T-helper 17 cell (primary cell): ENCODE measurements around the gene ERBB2. TPM values are rescaled to one million over a fixed set of nuclear protein-coding genes. Genes with fewer than 3 reads are reported as not detected.
"Not testable (repeated sequence)": the region's sequence is repeated elsewhere in the genome, so short reads cannot be mapped to it uniquely, and the experiment has no call there.

Experiments
- ATAC-seq: fragments of 150-1000 bp; cut with Tn5 transposase; 2 replicates; pipeline ENCODE4 v1.10.0; 2021; ENCODE audit warnings: mild to moderate bottlenecking, moderate library complexity
- DNase-seq, 3 donors: peaks; one replicate each; pipeline versions ENCODE4 v3.0.0 to v3.0.0-alpha.2; 2020 to 2021
- H3K9me3 ChIP-seq: one replicate; pipeline ENCODE4 v1.7.0; 2013; ENCODE audit warnings: low read length, mild to moderate bottlenecking; ENCODE audit not compliant: control insufficient read depth, poor library complexity, severe bottlenecking
- H3K27ac Mint-ChIP-seq: one replicate; pipeline ENCODE4 v1.8.0; 2022; ENCODE audit warnings: mild to moderate bottlenecking, moderate library complexity, mixed read lengths
- H3K27me3 Mint-ChIP-seq: one replicate; pipeline ENCODE4 v1.8.0; 2022; ENCODE audit warnings: mixed read lengths
- H3K36me3 Mint-ChIP-seq: one replicate; pipeline ENCODE4 v1.8.0; 2022; ENCODE audit warnings: low read depth, mixed read lengths
- H3K4me1 Mint-ChIP-seq: one replicate; pipeline ENCODE4 v1.8.0; 2022; ENCODE audit warnings: mild to moderate bottlenecking, mixed read lengths
- H3K4me3 Mint-ChIP-seq: one replicate; pipeline ENCODE4 v1.8.0; 2022; ENCODE audit warnings: mild to moderate bottlenecking, moderate library complexity, mixed read lengths
- total RNA-seq, 4 donors: library from RNA in 2 of 4; stranded (reverse) in 2 of 4; gene quantifications; one replicate each; pipeline ENCODE4 v1.2.3 and lab custom pipeline; 2022 to 2026

ERBB2 gene
- total RNA-seq, 2 donors from 2014 or later: 1.3 to 3.5 TPM

DNA sequence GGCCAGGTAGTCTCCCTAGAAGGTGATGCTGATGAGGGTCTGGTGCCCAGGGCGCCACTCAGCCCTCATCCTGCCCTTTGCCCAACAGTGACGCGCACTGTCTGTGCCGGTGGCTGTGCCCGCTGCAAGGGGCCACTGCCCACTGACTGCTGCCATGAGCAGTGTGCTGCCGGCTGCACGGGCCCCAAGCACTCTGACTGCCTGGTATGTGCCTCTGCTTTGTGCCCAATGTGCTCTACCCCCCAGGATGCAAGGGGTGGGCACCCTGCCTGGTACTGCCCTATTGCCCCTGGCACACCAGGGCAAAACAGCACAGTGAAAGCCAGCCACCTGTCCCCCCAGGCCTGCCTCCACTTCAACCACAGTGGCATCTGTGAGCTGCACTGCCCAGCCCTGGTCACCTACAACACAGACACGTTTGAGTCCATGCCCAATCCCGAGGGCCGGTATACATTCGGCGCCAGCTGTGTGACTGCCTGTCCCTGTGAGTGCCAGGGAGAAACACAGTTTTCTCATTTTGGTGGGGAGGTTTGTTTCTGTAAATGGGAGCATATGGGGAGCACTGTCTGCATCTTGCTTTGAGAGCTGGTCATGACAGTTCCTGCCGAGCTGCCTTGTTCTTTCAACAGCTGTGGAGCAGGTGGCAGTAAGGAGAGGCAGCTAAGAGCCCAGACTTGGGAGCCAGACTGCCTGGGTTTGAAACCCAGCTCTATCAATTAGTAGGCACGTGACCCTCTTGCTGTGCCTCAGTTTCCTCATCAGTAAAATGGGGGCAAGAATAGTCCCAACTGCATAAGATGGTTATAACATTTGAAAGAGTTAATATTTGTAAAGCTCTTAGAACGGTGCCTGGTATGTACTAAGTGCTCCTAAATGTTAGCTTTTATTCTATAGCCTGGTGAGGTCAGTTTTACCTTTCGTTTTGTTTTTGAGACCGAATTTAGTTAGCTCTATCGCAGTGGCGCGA is 10.4 kb downstream of the ERBB2 start:
- H3K27me3 Mint-ChIP-seq: no peaks in the 10 kb centered on the region
- peaks cover 13% of the 10 kb centered on the region for H3K4me1 Mint-ChIP-seq
- no peaks in the 10 kb centered on the region for H3K36me3 Mint-ChIP-seq
- no peaks in the 10 kb centered on the region for H3K9me3 ChIP-seq
- ATAC-seq: no peak
- peak overlapping the region; percentile 16 for H3K27ac Mint-ChIP-seq
- no peak overlapping the region for H3K4me3 Mint-ChIP-seq
- DNase-seq: no peak

DNA sequence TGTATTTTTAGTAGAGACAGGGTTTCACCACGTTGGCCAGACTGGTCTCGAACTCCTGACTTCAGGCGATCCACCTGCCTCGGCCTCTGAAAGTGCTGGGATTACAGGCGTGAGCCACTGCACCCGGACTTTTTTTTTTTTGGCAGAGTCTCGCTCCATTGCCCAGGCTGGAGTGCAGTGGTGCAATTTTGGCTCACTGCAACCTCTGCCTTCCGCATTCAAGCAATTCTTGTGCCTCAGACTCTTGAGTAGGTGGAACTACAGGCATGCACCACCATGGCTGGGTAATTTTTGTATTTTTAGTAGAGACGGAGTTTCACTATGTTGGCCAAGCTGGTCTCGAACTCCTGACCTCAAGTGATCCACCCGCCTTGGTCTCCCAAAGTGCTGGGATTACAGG is 11.2 kb downstream of the ERBB2 start:
- not testable (repeated sequence) for H3K27ac Mint-ChIP-seq, H3K4me3 Mint-ChIP-seq, ATAC-seq, H3K36me3 Mint-ChIP-seq, H3K9me3 ChIP-seq, DNase-seq, H3K27me3 Mint-ChIP-seq
- H3K4me1 Mint-ChIP-seq: peaks cover 13% of the 10 kb centered on the region

DNA sequence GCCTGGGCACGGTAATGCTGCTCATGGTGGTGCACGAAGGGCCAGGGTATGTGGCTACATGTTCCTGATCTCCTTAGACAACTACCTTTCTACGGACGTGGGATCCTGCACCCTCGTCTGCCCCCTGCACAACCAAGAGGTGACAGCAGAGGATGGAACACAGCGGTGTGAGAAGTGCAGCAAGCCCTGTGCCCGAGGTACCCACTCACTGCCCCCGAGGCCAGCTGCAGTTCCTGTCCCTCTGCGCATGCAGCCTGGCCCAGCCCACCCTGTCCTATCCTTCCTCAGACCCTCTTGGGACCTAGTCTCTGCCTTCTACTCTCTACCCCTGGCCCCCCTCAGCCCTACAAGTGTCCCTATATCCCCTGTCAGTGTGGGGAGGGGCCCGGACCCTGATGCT is 12.0 kb downstream of the ERBB2 start:
- Mint-ChIP-seq H3K27ac (no peak overlapping the region), H3K4me1 (peaks cover 10% of the 10 kb centered on the region), H3K36me3 (no peaks in the 10 kb centered on the region), H3K27me3 (no peaks in the 10 kb centered on the region), H3K4me3 (no peak overlapping the region)
- DNase-seq (no peak), ATAC-seq (no peak)
- no peaks in the 10 kb centered on the region for H3K9me3 ChIP-seq

DNA sequence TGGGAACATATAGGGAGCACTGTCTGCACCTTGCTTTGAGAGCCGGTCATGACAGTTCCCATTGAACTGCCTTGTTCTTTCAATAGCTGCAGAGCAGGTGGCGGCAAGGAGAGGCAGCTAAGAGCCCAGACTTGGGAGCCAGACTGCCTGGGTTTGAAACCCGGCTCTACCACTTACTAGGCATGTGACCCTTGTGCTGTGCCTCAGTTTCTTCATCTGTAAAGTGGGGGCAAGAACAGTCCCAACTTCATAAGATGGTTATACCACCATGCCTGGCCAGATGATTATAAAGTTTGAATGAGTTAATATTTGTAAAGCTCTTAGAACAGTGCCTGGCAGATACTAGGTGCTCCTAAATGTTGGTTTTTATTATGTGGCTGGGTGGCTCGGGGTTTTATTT is 14.4 kb downstream of the ERBB2 start:
- no peak for DNase-seq
- ATAC-seq: no peak
- H3K27ac Mint-ChIP-seq: no peak overlapping the region
- no peaks in the 10 kb centered on the region for H3K9me3 ChIP-seq
- no peaks in the 10 kb centered on the region for H3K27me3 Mint-ChIP-seq
- H3K4me1 Mint-ChIP-seq: peaks cover 4% of the 10 kb centered on the region
- H3K4me3 Mint-ChIP-seq: no peak overlapping the region
- H3K36me3 Mint-ChIP-seq: no peaks in the 10 kb centered on the region

DNA sequence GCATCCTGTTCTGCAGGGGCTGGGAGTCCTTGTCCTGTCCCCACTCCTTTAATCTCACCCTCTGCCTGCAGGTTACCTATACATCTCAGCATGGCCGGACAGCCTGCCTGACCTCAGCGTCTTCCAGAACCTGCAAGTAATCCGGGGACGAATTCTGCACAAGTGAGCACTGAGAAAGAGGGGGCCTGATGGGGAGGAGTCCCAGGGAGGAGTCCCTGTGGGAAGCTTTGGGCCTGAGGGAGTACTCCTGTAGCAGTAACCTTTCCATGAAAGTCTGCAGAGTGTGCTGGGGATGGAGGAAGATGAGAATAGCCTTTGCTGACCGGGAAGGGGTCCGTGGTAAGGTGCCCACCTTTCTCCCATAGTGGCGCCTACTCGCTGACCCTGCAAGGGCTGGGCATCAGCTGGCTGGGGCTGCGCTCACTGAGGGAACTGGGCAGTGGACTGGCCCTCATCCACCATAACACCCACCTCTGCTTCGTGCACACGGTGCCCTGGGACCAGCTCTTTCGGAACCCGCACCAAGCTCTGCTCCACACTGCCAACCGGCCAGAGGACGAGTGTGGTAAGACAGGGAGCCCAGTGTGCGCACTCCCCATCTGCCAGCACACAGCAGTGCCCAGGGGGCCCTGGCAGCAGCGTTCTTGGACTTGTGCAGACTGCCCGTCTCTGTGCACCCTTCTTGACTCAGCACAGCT is 15.7 kb downstream of the ERBB2 start:
- Mint-ChIP-seq H3K4me3 (no peak overlapping the region), H3K36me3 (no peaks in the 10 kb centered on the region), H3K4me1 (peaks cover 2% of the 10 kb centered on the region), H3K27ac (no peak overlapping the region), H3K27me3 (no peaks in the 10 kb centered on the region)
- ATAC-seq (no peak), DNase-seq (no peak)
- no peaks in the 10 kb centered on the region for H3K9me3 ChIP-seq

DNA sequence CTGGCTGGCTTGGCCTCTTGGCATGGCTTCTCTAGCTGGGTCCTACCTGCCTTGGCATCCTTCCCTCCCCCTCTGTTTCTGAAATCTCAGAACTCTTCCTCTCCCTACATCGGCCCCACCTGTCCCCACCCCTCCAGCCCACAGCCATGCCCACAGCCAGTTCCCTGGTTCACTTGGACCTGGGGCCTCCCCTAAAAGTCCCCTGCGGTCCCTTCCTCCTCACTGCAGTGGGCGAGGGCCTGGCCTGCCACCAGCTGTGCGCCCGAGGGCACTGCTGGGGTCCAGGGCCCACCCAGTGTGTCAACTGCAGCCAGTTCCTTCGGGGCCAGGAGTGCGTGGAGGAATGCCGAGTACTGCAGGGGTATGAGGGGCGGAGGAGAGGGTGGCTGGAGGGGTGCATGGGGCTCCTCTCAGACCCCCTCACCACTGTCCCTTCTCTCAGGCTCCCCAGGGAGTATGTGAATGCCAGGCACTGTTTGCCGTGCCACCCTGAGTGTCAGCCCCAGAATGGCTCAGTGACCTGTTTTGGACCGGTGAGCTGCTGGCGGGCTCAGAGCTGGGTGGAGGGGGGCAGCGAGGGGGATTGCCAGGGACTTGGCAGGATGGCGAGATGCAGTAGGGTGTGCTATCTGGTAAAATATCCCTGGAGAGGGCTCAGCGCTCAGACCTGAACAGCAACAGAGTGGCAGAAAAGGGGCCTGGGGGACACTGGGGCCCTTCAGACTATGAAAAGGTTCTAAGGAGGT is 16.4 kb downstream of the ERBB2 start:
- no peak for DNase-seq
- H3K9me3 ChIP-seq: no peaks in the 10 kb centered on the region
- Mint-ChIP-seq H3K27me3 (no peaks in the 10 kb centered on the region), H3K4me3 (no peak overlapping the region), H3K4me1 (peaks cover 2% of the 10 kb centered on the region), H3K27ac (no peak overlapping the region), H3K36me3 (no peaks in the 10 kb centered on the region)
- ATAC-seq: no peak

DNA sequence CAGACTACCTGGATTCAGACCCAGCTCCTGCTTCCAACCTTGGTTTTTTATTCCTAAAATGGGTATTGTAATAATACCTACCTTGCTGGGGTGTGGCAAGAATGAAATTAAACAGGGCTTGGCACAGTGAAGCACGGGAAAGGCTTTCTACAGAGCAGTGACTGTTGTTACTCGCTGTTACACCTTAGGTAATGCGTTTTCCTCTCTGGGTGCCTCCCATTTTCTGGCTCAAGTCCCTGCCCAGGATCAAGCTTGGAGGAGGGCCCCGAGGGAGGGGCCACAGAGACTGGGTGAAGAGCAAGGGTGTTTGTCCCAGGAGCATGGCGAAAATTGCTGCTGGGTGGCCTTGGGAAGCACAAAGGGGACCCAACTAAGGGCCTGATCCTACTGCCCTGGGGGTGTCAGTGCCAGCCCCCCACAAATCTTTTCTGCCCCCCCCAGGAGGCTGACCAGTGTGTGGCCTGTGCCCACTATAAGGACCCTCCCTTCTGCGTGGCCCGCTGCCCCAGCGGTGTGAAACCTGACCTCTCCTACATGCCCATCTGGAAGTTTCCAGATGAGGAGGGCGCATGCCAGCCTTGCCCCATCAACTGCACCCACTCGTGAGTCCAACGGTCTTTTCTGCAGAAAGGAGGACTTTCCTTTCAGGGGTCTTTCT is 17.1 kb downstream of the ERBB2 start:
- Mint-ChIP-seq H3K4me1 (peaks cover 2% of the 10 kb centered on the region), H3K27me3 (no peaks in the 10 kb centered on the region), H3K27ac (no peak overlapping the region), H3K4me3 (no peak overlapping the region), H3K36me3 (no peaks in the 10 kb centered on the region)
- no peak for DNase-seq
- ATAC-seq: no peak
- H3K9me3 ChIP-seq: no peaks in the 10 kb centered on the region

DNA sequence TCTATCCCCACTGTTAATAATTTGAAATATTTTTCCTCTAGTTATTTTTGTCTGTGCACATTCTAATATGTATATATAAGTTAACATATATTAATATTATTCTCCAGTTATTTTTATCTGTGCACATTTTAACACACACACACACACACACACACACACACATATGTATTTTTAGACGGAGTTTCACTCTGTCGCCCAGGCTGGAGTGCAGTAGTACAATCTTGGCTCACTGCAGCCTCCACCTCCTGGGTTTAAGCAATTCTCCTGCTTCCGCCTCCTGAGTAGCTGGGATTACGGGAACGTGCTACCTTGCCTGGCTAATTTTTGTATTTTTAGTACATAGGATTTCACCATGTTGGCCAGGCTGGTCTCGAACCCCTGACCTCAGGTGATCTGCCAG is 17.8 kb downstream of the ERBB2 start:
- ATAC-seq: no peak
- H3K36me3 Mint-ChIP-seq: no peaks in the 10 kb centered on the region
- no peak for DNase-seq
- no peaks in the 10 kb centered on the region for H3K27me3 Mint-ChIP-seq
- no peak overlapping the region for H3K4me3 Mint-ChIP-seq
- peaks cover 2% of the 10 kb centered on the region for H3K4me1 Mint-ChIP-seq
- H3K27ac Mint-ChIP-seq: no peak overlapping the region
- no peaks in the 10 kb centered on the region for H3K9me3 ChIP-seq

DNA sequence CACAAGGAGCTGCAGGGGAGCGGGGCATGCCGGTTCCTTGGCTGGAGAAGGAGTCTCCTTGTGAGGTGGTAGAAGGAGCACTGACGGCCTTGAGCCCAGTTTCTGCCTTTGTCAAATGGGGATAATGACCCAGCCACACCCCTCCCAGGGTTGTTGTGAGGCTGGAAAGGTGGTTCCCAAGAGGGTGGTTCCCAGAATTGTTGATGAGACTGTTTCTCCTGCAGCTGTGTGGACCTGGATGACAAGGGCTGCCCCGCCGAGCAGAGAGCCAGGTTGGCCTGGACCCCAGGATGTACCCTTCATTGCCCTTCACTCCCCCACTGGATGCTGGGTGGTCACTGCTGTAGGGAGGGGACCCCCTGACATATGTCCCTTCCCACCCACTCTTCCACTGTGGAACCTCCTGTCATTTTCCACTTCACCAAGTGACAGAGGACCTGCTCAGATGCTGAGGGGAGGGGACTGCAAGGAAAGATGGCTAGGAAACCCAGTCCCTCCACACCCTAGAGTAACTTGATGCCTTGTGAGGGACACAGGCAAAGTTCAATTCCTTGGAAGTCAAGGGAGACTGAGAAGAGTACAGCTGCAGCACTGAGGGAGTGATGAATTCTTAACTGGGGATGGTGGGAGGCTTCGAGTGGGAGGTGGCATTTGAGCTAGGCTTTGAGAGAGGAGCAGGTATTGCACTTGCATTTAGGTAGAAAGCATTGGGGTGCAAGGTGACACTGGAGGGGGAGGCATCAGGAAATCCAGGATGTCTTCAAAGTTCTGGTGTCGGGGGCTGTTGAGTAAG is 19.9 kb downstream of the ERBB2 start:
- no peaks in the 10 kb centered on the region for H3K9me3 ChIP-seq
- DNase-seq (no peak), ATAC-seq (no peak)
- Mint-ChIP-seq H3K36me3 (no peaks in the 10 kb centered on the region), H3K4me1 (peaks cover 2% of the 10 kb centered on the region), H3K27ac (no peak overlapping the region), H3K27me3 (no peaks in the 10 kb centered on the region), H3K4me3 (no peak overlapping the region)

DNA sequence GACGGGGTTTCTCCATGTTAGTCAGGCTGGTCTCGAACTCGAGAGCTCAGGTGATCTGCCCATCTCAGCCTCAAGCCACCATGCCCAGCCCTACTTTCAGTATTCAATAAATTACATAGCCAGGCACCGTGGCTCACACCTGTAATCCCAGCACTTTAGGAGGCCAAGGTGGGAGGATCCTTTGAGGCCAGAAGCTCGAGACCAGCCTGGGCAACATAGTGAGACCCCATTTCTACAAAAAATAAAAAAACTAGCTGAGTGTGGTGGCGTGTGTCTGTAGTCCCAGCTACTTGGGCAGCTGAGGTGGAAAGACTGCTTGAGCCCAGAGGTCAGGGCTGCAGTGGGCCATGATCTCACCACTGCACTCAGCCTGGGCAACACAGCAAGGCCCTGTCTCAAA is 22.2 kb downstream of the ERBB2 start:
- Mint-ChIP-seq H3K27me3 (no peaks in the 10 kb centered on the region), H3K4me1 (peaks cover 6% of the 10 kb centered on the region), H3K27ac (no peak overlapping the region), H3K36me3 (no peaks in the 10 kb centered on the region), H3K4me3 (no peak overlapping the region)
- ATAC-seq (no peak), DNase-seq (no peak)
- H3K9me3 ChIP-seq: no peaks in the 10 kb centered on the region

DNA sequence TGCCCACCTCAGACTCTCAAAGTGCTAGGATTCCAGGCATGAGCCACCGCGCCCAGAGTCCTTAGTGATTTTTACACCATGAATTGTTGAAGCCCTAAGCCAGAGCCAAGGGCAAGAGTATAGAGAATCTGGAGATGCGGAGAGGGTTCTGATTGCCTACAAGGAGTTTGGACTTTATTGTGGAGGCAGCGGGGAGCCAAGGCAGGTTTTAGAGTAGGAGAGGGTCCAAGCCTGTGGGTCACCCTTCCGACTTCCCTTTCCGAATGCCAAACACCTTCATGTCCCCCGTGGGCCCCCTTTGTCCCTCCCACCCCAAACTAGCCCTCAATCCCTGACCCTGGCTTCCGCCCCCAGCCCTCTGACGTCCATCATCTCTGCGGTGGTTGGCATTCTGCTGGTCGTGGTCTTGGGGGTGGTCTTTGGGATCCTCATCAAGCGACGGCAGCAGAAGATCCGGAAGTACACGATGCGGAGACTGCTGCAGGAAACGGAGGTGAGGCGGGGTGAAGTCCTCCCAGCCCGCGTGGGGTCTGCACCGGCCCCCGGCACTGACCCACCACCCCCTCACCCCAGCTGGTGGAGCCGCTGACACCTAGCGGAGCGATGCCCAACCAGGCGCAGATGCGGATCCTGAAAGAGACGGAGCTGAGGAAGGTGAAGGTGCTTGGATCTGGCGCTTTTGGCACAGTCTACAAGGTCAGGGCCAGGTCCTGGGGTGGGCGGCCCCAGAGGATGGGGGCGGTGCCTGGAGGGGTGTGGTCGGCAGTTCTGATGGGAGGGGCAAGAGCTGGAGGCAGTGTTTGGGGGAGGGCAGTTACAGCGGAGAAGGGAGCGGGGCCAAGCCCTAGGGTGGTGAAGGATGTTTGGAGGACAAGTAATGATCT is 23.3 kb downstream of the ERBB2 start:
- Mint-ChIP-seq H3K36me3 (no peaks in the 10 kb centered on the region), H3K4me3 (no peak overlapping the region), H3K4me1 (peaks cover 10% of the 10 kb centered on the region), H3K27ac (no peak overlapping the region), H3K27me3 (no peaks in the 10 kb centered on the region)
- ATAC-seq (no peak), DNase-seq (no peak)
- no peaks in the 10 kb centered on the region for H3K9me3 ChIP-seq

DNA sequence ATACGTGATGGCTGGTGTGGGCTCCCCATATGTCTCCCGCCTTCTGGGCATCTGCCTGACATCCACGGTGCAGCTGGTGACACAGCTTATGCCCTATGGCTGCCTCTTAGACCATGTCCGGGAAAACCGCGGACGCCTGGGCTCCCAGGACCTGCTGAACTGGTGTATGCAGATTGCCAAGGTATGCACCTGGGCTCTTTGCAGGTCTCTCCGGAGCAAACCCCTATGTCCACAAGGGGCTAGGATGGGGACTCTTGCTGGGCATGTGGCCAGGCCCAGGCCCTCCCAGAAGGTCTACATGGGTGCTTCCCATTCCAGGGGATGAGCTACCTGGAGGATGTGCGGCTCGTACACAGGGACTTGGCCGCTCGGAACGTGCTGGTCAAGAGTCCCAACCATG is 24.9 kb downstream of the ERBB2 start:
- H3K4me3 Mint-ChIP-seq: peak overlapping the region; percentile 12
- no peak overlapping the region for H3K27ac Mint-ChIP-seq
- no peak for DNase-seq
- ATAC-seq: no peak
- H3K27me3 Mint-ChIP-seq: no peaks in the 10 kb centered on the region
- H3K36me3 Mint-ChIP-seq: no peaks in the 10 kb centered on the region
- H3K9me3 ChIP-seq: no peaks in the 10 kb centered on the region
- H3K4me1 Mint-ChIP-seq: peaks cover 16% of the 10 kb centered on the region
